ENCODE measurements around the gene HACD1.

The HACD1 gene

GRCh38 chr10:17580885-17581284, 36.3 kb downstream of the HACD1 start:
- 93 to 100% methylated on average over 1 to 3 of the region's 3 CpGs for WGBS, 2 experiments (ENCODE audit: insufficient coverage in 2 of 2)
- Histone ChIP-seq H3K36me3 (ENCODE audit: control insufficient read depth, insufficient read depth, low read length) (no peaks in the 10 kb centered on the region), H3K4me3 (ENCODE audit: extremely low read depth, insufficient read depth, low read length, poor library complexity, severe bottlenecking) (no peak overlapping the region), H3K9me3 (ENCODE audit: control insufficient read depth, low read length) (no peaks in the 10 kb centered on the region), H3K4me1 (ENCODE audit: control insufficient read depth, insufficient read depth, low read length, poor library complexity, severe bottlenecking) (no peaks in the 10 kb centered on the region), H3K27ac (ENCODE audit: low read depth, low read length, severe bottlenecking) (no peak overlapping the region)

DNA sequence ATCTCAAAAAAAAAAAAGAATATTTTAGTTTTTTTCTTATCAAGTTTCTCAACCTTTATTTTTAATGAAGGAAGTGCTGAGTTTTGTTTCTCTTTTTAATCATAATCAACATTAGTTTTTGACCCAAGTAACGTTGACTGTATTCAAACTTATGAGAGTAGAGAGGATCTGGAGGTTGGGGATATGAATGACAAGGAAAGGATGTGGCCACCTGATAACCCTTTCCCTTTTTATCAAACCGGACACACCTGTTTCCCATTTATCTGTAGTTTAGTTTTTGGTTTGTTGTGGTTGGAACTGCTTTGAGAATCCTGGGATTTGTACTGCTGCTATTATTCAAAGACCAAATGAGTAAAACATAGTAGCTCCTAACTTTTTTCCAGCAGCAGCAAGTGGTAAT, 38.6 kb downstream of the HACD1 start:
- no peaks in the 10 kb centered on the region for H3K36me3 ChIP-seq (ENCODE audit: control insufficient read depth, insufficient read depth, low read length)
- H3K4me3 ChIP-seq (ENCODE audit: extremely low read depth, insufficient read depth, low read length, poor library complexity, severe bottlenecking) = no peak overlapping the region
- no peaks in the 10 kb centered on the region for H3K9me3 ChIP-seq (ENCODE audit: control insufficient read depth, low read length)
- WGBS, 2 experiments (ENCODE audit: insufficient coverage in 2 of 2) = no CpG with 5 or more reads among the region's 2 CpGs
- no peaks in the 10 kb centered on the region for H3K4me1 ChIP-seq (ENCODE audit: control insufficient read depth, insufficient read depth, low read length, poor library complexity, severe bottlenecking)
- H3K27ac ChIP-seq (ENCODE audit: low read depth, low read length, severe bottlenecking) = no peak overlapping the region

DNA sequence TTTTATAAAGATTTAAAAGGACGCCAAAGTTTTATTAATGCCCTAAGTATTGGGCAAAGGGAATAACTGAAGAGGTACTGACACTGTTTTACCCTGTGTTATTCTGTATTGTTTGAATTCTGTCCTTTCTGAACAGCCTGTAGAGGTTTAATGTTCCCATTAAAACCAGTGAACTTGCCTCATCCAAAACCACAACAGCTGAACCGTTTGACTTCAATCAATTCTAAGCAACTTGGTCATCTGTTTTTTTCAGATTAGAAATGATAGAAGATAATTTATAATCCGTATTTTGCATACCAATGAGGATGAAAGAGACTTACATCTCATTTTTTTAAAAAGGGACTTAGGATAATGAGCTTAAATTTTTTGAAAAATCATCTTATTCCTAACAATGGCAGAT, 40.4 kb downstream of the HACD1 start:
- no peaks in the 10 kb centered on the region for H3K4me1 ChIP-seq (ENCODE audit: control insufficient read depth, insufficient read depth, low read length, poor library complexity, severe bottlenecking)
- H3K9me3 ChIP-seq (ENCODE audit: control insufficient read depth, low read length) = no peaks in the 10 kb centered on the region
- no peak overlapping the region for H3K4me3 ChIP-seq (ENCODE audit: extremely low read depth, insufficient read depth, low read length, poor library complexity, severe bottlenecking)
- H3K27ac ChIP-seq (ENCODE audit: low read depth, low read length, severe bottlenecking) = no peak overlapping the region
- no peaks in the 10 kb centered on the region for H3K36me3 ChIP-seq (ENCODE audit: control insufficient read depth, insufficient read depth, low read length)
- WGBS, 2 experiments (ENCODE audit: insufficient coverage in 2 of 2) = 89 to 100% methylated on average over 1 of the region's 3 CpGs

DNA sequence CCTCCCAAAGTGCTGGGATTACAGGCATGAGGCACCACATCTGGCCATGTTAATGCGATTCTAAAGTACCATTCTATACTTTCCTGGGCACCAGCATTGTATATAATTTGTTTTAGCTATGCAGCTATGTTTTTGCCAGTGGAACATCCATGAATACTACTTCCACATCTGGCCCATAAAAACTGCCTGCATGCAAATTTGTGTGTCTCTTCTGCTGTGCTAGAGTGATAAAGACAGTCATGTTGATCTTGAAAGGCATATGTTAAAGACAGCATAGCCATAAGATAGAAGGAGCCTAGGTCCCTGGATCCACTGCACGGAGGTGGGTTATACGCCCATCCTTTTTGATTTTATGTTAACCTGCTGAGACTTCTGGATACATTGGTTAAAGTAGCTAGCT, 52.3 kb downstream of the HACD1 start:
- Histone ChIP-seq H3K4me1 (ENCODE audit: control insufficient read depth, insufficient read depth, low read length, poor library complexity, severe bottlenecking) (no peaks in the 10 kb centered on the region), H3K36me3 (ENCODE audit: control insufficient read depth, insufficient read depth, low read length) (no peaks in the 10 kb centered on the region)
- 83% methylated on average over 2 of the region's 3 CpGs; no CpG with 5 or more reads in 1 of the 2 experiments for WGBS, 2 experiments (ENCODE audit: insufficient coverage in 2 of 2)

DNA sequence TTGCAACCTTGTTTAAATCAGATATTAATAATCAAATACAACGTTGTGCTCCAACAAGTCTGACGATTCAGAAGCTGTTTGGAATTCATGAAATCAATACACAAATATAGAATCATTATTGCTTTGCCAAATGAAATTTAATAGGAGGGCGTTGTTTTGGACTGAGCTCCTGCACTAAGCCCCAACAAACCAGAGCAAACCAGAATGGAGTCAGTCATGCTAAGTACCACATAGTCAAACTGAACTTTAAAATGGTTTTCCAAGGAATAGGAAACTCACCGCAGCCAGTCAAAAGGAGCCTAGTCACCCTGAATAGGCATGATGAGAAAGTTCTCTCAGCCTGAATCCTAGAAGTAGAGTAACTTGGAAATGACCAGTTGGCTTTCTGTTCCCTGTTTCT, 53.7 kb downstream of the HACD1 start:
- Histone ChIP-seq H3K9me3 (ENCODE audit: control insufficient read depth, low read length) (no peaks in the 10 kb centered on the region), H3K4me3 (ENCODE audit: extremely low read depth, insufficient read depth, low read length, poor library complexity, severe bottlenecking) (no peak overlapping the region), H3K27ac (ENCODE audit: low read depth, low read length, severe bottlenecking) (no peak overlapping the region), H3K36me3 (ENCODE audit: control insufficient read depth, insufficient read depth, low read length) (no peaks in the 10 kb centered on the region), H3K4me1 (ENCODE audit: control insufficient read depth, insufficient read depth, low read length, poor library complexity, severe bottlenecking) (no peaks in the 10 kb centered on the region)
- WGBS, 2 experiments (ENCODE audit: insufficient coverage in 2 of 2) = 80 to 92% methylated on average over 1 of the region's 4 CpGs

More for the DNA sequence above, 52.3 kb downstream of the HACD1 start:
- Histone ChIP-seq H3K4me3 (ENCODE audit: extremely low read depth, insufficient read depth, low read length, poor library complexity, severe bottlenecking) (no peak overlapping the region), H3K9me3 (ENCODE audit: control insufficient read depth, low read length) (no peaks in the 10 kb centered on the region), H3K27ac (ENCODE audit: low read depth, low read length, severe bottlenecking) (no peak overlapping the region)

- H3K9me3 ChIP-seq (ENCODE audit: control insufficient read depth, low read length) = no peaks in the 10 kb centered on the region
- H3K4me1 ChIP-seq (ENCODE audit: control insufficient read depth, insufficient read depth, low read length, poor library complexity, severe bottlenecking) = no peaks in the 10 kb centered on the region
- no peak overlapping the region for H3K4me3 ChIP-seq (ENCODE audit: extremely low read depth, insufficient read depth, low read length, poor library complexity, severe bottlenecking)
- H3K27ac ChIP-seq (ENCODE audit: low read depth, low read length, severe bottlenecking) = no peak overlapping the region
- no peaks in the 10 kb centered on the region for H3K36me3 ChIP-seq (ENCODE audit: control insufficient read depth, insufficient read depth, low read length)
- 50 to 55% methylated on average over 4 to 5 of the region's 8 CpGs for WGBS, 2 experiments (ENCODE audit: insufficient coverage in 2 of 2)
These were observed 54.6 kb downstream of the HACD1 start for GRCh38 chr10:17562614-17563013.

DNA sequence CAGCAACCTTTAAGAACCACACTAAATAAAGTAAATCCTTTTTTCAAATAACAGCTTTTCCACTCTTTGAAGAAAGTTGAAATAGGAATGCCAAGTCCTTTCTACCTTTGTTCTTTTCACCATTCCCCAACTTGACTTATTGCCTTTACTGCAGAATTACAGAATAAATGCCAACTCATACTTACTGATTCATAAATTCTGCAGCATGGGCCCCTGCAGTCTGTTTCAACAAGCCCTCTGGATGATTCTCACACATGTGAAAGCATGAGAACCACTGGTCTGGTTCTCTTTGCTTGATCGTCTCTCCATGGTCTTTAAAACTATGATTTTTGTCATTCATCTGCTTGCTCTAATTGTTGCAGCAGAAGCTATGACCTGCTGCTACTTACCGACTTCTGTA, 56.1 kb downstream of the HACD1 start:
- Histone ChIP-seq H3K36me3 (ENCODE audit: control insufficient read depth, insufficient read depth, low read length) (no peaks in the 10 kb centered on the region), H3K27ac (ENCODE audit: low read depth, low read length, severe bottlenecking) (no peak overlapping the region), H3K4me3 (ENCODE audit: extremely low read depth, insufficient read depth, low read length, poor library complexity, severe bottlenecking) (no peak overlapping the region), H3K9me3 (ENCODE audit: control insufficient read depth, low read length) (no peaks in the 10 kb centered on the region), H3K4me1 (ENCODE audit: control insufficient read depth, insufficient read depth, low read length, poor library complexity, severe bottlenecking) (no peaks in the 10 kb centered on the region)
- 86 to 100% methylated on average over 1 of the region's 2 CpGs for WGBS, 2 experiments (ENCODE audit: insufficient coverage in 2 of 2)

DNA sequence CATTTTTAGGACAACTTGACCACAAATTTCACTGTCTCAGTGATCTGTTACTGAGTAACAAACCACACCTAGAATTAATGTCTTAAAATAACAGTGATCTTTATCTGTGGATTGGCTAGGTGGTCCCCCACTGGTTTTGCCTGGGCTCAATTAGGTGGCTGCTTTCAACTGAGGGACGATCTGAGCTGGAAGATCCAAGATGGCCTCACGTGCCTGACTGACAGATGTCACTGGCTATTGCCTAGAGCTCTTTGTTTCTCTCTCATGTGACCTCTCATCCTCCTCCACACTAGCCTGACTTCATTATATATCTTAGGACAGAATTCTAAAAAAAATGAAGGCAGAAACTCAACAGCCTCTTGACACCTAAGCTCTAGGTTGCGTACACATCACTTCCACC, 59.7 kb downstream of the HACD1 start:
- no peaks in the 10 kb centered on the region for H3K9me3 ChIP-seq (ENCODE audit: control insufficient read depth, low read length)

GRCh38 chr10:17548770-17549169, 68.4 kb downstream of the HACD1 start:
- Histone ChIP-seq H3K4me1 (ENCODE audit: control insufficient read depth, insufficient read depth, low read length, poor library complexity, severe bottlenecking) (no peaks in the 10 kb centered on the region), H3K4me3 (ENCODE audit: extremely low read depth, insufficient read depth, low read length, poor library complexity, severe bottlenecking) (no peak overlapping the region), H3K27ac (ENCODE audit: low read depth, low read length, severe bottlenecking) (no peak overlapping the region), H3K36me3 (ENCODE audit: control insufficient read depth, insufficient read depth, low read length) (no peaks in the 10 kb centered on the region), H3K9me3 (ENCODE audit: control insufficient read depth, low read length) (no peaks in the 10 kb centered on the region)
- WGBS, 2 experiments (ENCODE audit: insufficient coverage in 2 of 2) = 88 to 100% methylated on average over 2 to 3 of the region's 3 CpGs

More for the DNA sequence above, 59.7 kb downstream of the HACD1 start:
- Histone ChIP-seq H3K27ac (ENCODE audit: low read depth, low read length, severe bottlenecking) (no peak overlapping the region), H3K4me1 (ENCODE audit: control insufficient read depth, insufficient read depth, low read length, poor library complexity, severe bottlenecking) (no peaks in the 10 kb centered on the region), H3K4me3 (ENCODE audit: extremely low read depth, insufficient read depth, low read length, poor library complexity, severe bottlenecking) (no peak overlapping the region), H3K36me3 (ENCODE audit: control insufficient read depth, insufficient read depth, low read length) (no peaks in the 10 kb centered on the region)
- 100% methylated on average over 1 to 2 of the region's 3 CpGs for WGBS, 2 experiments (ENCODE audit: insufficient coverage in 2 of 2)

- H3K4me3 ChIP-seq (ENCODE audit: extremely low read depth, insufficient read depth, low read length, poor library complexity, severe bottlenecking) = no peak overlapping the region
- no peak overlapping the region for H3K27ac ChIP-seq (ENCODE audit: low read depth, low read length, severe bottlenecking)
- H3K9me3 ChIP-seq (ENCODE audit: control insufficient read depth, low read length) = no peaks in the 10 kb centered on the region
- H3K36me3 ChIP-seq (ENCODE audit: control insufficient read depth, insufficient read depth, low read length) = no peaks in the 10 kb centered on the region
- no peaks in the 10 kb centered on the region for H3K4me1 ChIP-seq (ENCODE audit: control insufficient read depth, insufficient read depth, low read length, poor library complexity, severe bottlenecking)
- WGBS, 2 experiments (ENCODE audit: insufficient coverage in 2 of 2) = 100% methylated on average over 1 of the region's 2 CpGs
These were observed 69.0 kb downstream of the HACD1 start for GRCh38 chr10:17548162-17548561.

- no peaks in the 10 kb centered on the region for H3K9me3 ChIP-seq (ENCODE audit: control insufficient read depth, low read length)
- H3K4me1 ChIP-seq (ENCODE audit: control insufficient read depth, insufficient read depth, low read length, poor library complexity, severe bottlenecking) = no peaks in the 10 kb centered on the region
- WGBS, 2 experiments (ENCODE audit: insufficient coverage in 2 of 2) = 94 to 100% methylated on average over 2 of the region's 2 CpGs
- no peak overlapping the region for H3K4me3 ChIP-seq (ENCODE audit: extremely low read depth, insufficient read depth, low read length, poor library complexity, severe bottlenecking)
- no peak overlapping the region for H3K27ac ChIP-seq (ENCODE audit: low read depth, low read length, severe bottlenecking)
- no peaks in the 10 kb centered on the region for H3K36me3 ChIP-seq (ENCODE audit: control insufficient read depth, insufficient read depth, low read length)
These were observed 70.1 kb downstream of the HACD1 start for GRCh38 chr10:17547060-17547459.

Measured in mesodermal cell (in vitro differentiated cells).